ENCODE results near the gene ID1. TPM values are rescaled to one million over a fixed set of nuclear protein-coding genes. Genes with fewer than 3 reads are reported as not detected.

The ID1 gene
- 100 to 1,000 TPM in 2 of 3 donors, 10 to 100 TPM in 1; 82.2 to 436 (median 301) TPM for polyA plus RNA-seq

DNA sequence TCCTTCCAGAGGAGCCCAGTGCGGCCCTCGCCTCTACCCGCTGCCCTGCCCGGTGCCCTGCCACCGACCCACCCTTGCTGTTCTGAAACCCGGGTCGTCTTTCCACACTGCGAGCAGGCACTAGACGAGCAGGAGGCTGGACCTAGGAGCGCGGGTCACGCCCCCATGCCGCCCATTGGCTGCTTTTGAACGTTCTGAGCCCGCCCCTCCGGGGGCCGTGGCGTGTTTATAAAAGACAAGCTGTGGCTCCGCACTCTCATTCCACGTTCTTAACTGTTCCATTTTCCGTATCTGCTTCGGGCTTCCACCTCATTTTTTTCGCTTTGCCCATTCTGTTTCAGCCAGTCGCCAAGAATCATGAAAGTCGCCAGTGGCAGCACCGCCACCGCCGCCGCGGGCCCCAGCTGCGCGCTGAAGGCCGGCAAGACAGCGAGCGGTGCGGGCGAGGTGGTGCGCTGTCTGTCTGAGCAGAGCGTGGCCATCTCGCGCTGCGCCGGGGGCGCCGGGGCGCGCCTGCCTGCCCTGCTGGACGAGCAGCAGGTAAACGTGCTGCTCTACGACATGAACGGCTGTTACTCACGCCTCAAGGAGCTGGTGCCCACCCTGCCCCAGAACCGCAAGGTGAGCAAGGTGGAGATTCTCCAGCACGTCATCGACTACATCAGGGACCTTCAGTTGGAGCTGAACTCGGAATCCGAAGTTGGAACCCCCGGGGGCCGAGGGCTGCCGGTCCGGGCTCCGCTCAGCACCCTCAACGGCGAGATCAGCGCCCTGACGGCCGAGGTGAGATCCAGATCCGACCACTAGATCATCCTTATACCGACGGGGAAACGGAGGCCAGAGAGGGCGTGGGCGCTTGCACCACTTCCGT, at the start of gene ID1:
Gene ID1, plus strand, starts transcription at position 259 of the 871 bp plus-strand sequence. Its CDS starts 99 bp downstream, at position 358.
- 0 to 1% (median 0%) methylated on average over 74 of the region's 74 CpGs for WGBS, 3 donors
- peak within 1 kb of the TSS; percentile 52 for H3K27ac ChIP-seq (ENCODE audit: low read depth, low read length)

- no peak overlapping the region for H3K27ac ChIP-seq (ENCODE audit: low read depth, low read length)
- 70 to 95% (median 94%) methylated on average over 2 of the region's 2 CpGs for WGBS, 3 donors
Observed at GRCh38 chr20:31559704-31560093, 45.4 kb upstream of the ID1 start.

DNA sequence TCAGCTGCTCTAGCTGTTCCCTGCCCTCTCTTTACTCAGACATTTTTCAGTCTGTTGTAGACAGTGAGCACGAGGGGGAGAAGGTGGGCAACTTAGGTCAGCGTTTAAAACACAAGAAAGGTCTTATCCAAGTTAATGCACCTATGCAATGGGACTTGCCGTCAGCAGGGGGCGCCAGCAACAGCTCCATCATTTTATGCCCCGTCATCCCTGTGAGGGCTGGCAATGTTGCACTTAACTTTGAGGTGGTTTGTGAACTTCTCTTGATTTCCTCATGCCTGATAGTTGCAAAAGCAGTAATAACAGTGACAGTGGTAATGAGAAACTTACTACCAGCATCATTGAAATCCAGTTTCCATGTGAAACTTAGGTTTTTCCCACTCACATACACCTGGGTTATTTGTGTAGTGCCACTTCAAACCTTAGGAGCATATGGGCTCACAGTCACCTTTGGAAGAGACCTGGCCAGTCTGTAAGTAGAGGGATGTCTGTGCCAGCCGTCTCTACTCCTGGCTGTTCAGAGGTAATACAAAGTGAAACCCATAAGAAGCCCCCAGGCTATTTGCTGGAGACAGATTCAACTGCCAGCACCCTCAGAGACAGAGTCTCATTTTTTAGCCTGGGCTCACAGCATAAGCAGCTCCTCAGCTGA, 44.9 kb upstream of the ID1 start:
- H3K27ac ChIP-seq (ENCODE audit: low read depth, low read length) = no peak overlapping the region
- WGBS, 3 donors = 19 to 22% (median 20%) methylated on average over 6 of the region's 6 CpGs

DNA sequence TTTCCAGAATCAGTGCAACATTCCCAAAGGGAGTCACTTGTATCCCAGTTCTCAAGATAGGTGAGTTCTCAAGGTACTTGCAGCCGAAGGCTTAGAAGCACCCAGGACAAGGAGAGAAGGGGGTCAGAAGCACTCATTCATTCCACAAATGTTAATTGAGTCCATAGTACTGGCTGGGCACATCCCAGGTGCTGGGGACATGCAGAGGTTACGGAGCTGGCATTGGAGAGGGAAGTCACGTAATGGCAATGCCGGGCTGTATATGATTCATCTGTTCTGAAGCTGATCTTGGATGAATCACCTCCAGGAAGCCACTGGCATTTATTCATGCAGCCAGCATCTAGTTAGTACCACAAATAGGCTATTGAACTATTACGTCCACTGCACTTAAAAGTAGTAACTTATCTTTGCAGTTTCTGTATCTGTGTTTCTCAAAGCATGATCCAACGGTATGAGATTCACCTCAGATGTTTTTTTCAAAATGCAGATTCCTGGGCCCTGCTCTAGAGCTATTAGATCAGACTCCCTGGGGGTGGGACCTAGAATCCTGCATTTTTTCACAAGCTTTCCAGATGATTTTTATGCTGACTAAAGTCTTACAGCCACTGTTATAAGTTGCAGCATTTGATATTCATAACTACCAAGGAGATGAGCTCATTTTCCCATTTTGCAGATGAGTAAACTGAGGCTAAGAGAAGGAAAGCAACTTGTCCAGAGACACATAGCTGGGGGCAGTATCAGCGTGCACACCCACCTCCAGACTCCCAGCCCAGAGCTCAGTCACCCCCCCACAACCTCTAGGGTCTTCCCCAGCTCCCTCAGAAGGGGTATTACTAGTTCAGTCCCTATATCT, 44.1 kb upstream of the ID1 start:
- 70 to 86% (median 73%) methylated on average over 7 of the region's 7 CpGs for WGBS, 3 donors
- H3K27ac ChIP-seq (ENCODE audit: low read depth, low read length) = no peak overlapping the region

GRCh38 chr20:31562241-31562640, 42.8 kb upstream of the ID1 start:
- H3K27ac ChIP-seq (ENCODE audit: low read depth, low read length) = no peak overlapping the region
- WGBS, 3 donors = 63 to 68% (median 67%) methylated on average over 1 of the region's 1 CpG

GRCh38 chr20:31564284-31564683, 40.8 kb upstream of the ID1 start:
- H3K27ac ChIP-seq (ENCODE audit: low read depth, low read length) = no peak overlapping the region
- WGBS, 3 donors = 91 to 92% (median 91%) methylated on average over 6 of the region's 6 CpGs

- no peak overlapping the region for H3K27ac ChIP-seq (ENCODE audit: low read depth, low read length)
- 88 to 94% (median 92%) methylated on average over 6 of the region's 6 CpGs for WGBS, 3 donors
Observed at GRCh38 chr20:31565699-31566318, 39.3 kb upstream of the ID1 start.

DNA sequence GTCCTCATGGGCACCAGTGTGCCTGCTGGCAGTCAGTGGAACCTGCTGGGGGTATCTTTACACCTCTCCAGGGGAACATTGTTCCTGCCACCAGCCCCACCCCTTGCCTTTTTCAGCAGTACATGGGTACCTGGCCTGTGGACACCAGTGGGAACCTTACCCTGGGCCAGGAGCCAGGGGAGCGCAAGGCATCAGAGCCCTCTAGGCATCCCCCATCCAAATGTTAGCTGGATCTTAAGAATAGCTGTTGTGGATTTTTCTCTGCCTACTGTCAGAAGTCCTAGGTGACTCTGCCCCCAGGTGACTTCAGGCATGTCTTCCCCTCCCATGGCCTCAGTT, 38.8 kb upstream of the ID1 start:
- H3K27ac ChIP-seq (ENCODE audit: low read depth, low read length) = no peak overlapping the region
- 93 to 100% (median 100%) methylated on average over 1 of the region's 1 CpG for WGBS, 3 donors

- no peak overlapping the region for H3K27ac ChIP-seq (ENCODE audit: low read depth, low read length)
- 55 to 78% (median 76%) methylated on average over 14 of the region's 14 CpGs for WGBS, 3 donors
Observed at GRCh38 chr20:31566658-31567379, 38.3 kb upstream of the ID1 start.

DNA sequence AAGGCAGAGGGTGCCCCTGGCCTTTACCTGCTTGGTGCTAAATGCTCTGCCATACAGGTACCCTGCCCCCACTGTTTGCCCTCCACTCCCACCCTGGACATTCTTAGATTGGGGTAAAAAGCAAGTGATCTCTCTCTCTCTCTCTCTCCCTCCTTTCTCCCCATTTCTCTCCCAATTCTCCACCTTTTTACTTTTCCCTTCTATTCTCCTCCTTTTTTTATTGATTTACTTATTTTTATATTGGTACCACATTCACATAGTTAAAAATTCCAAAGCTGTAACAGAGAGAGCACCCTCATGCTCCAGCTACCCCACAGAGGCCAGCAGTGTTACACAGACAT, 37.7 kb upstream of the ID1 start:
- H3K27ac ChIP-seq (ENCODE audit: low read depth, low read length) = no peak overlapping the region

DNA sequence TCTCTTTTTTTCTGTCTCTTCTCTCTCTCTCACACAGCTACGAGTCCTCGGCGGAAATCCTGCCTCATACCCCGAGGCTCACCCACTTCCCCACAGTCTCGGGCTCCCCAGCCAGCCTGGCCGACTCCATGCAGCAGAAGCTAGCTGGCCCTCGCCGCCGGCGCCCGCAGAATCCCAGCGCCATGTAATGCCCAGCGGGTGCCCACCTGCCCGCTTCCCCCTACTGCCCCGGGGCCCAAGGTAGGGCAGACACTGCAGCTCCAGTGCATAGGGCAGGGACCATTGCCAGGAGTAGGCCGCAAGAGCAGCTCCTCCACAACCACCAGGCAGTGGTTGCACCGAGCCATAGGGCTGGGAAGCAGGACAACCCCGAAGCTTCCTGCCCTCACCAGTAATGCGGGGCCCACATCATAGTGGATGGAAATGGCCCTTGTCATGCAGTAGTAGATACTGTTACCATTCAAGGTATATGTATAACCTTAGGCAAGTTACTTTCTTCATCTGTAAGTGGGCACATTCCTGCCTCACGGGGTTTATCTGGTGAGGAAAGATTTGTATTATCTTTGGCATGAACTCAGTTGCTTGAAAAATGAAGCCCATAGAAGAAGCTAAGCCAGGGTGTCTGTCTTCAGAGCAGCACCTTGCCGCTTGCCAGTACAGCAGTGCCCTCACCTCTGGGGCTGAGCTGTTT, 36.9 kb upstream of the ID1 start:
- WGBS, 3 donors = 69 to 76% (median 72%) methylated on average over 21 of the region's 21 CpGs
- no peak overlapping the region for H3K27ac ChIP-seq (ENCODE audit: low read depth, low read length)

GRCh38 chr20:31568773-31569162, 36.3 kb upstream of the ID1 start:
- no peak overlapping the region for H3K27ac ChIP-seq (ENCODE audit: low read depth, low read length)
- 80 to 89% (median 87%) methylated on average over 5 of the region's 5 CpGs for WGBS, 3 donors

GRCh38 chr20:31569163-31570020, 35.7 kb upstream of the ID1 start:
- WGBS, 3 donors = 29 to 35% (median 30%) methylated on average over 10 of the region's 10 CpGs
- H3K27ac ChIP-seq (ENCODE audit: low read depth, low read length) = no peak overlapping the region

DNA sequence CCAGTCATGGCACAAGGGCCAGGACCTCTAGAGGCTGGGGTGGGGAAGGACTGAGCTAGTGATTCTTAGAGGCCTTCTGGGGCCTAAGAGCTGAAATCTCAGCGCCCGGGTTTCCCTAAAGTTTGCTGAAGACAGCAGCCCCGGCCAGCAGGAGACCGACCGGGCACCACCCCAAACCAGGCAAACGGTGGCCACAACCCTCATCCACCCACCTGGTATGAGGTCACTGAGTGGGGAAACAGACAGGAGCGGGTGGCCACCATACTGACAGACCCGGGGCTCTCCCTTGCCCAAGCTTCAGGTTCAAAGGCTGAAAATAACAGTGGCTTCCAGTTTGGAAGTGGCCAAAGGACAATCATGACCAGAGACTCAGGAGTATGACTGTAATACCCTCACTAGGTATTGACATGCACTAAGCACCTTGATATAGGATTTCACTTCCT, 35.0 kb upstream of the ID1 start:
- 65 to 87% (median 75%) methylated on average over 8 of the region's 8 CpGs for WGBS, 3 donors
- no peak overlapping the region for H3K27ac ChIP-seq (ENCODE audit: low read depth, low read length)

GRCh38 chr20:31570735-31571617, 34.1 kb upstream of the ID1 start:
- no peak overlapping the region for H3K27ac ChIP-seq (ENCODE audit: low read depth, low read length)
- WGBS, 3 donors = 81 to 89% (median 84%) methylated on average over 25 of the region's 25 CpGs
